ENCODE results near the gene CA7. TPM values are rescaled to one million over a fixed set of nuclear protein-coding genes. Genes with fewer than 3 reads are reported as not detected.
A peak's percentile ranks its signal among the peaks of the same experiment; 100 is the strongest.

CA7 gene
- total RNA-seq: not detected
- long read RNA-seq: 0 reads

DNA sequence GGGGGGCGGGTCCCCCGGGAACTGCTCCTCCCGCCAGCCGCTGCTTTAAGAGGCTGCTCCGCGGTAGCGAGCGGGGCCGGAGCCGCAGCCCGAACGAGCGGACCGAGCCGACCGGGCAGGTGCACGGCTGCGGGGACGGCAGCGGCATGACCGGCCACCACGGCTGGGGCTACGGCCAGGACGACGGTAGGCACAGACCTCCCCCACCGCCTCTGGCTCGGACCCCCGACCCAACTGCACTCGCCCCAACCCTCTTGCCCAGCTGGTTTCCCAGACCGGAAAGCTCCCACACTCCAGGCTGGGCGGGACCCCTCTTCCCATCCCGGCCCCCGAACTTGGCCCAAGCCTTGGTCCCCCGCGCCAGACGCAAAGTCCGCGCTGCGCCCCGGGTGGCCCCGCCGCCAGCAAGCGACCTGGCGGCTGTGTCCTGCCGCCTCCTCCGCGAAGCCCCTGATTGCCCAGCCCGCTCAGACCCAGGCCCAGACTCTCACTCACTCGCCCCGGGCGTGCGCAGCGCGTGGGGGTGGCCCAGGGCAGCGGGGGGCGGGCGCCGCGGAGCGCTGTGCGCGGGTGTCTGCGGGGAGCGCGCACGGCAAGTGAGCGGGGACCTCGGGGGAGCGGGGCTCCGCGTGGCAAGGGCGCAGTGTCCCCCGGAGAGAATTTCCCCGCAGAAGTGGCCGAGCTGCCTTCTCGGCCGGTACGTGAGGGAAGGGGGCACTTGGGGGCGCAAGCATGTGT is at the start of gene CA7:
Gene CA7, plus strand, starts transcription at position 73 of the 738 bp plus-strand sequence. Its CDS starts 74 bp downstream, at position 147.
- H3K9me3 ChIP-seq: no peaks in the 10 kb centered on the region
- H3K4me3 ChIP-seq: peak within 1 kb of the TSS; percentile 39
- H3K36me3 ChIP-seq: no peaks in the 10 kb centered on the region
- ATAC-seq (peak; percentile 42), DNase-seq (no peak)
- intact Hi-C loops (cut with DNase I): no loop called here
- H3K27me3 ChIP-seq: peaks cover 38% of the 10 kb centered on the region
- TF ChIP-seq, protein P1, sequence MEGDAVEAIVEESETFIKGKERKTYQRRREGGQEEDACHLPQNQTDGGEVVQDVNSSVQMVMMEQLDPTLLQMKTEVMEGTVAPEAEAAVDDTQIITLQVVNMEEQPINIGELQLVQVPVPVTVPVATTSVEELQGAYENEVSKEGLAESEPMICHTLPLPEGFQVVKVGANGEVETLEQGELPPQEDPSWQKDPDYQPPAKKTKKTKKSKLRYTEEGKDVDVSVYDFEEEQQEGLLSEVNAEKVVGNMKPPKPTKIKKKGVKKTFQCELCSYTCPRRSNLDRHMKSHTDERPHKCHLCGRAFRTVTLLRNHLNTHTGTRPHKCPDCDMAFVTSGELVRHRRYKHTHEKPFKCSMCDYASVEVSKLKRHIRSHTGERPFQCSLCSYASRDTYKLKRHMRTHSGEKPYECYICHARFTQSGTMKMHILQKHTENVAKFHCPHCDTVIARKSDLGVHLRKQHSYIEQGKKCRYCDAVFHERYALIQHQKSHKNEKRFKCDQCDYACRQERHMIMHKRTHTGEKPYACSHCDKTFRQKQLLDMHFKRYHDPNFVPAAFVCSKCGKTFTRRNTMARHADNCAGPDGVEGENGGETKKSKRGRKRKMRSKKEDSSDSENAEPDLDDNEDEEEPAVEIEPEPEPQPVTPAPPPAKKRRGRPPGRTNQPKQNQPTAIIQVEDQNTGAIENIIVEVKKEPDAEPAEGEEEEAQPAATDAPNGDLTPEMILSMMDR (IDR thresholded peaks at IDR 0.05): no peak
- H3K27ac ChIP-seq: no peak within 1 kb of the TSS
- H3K4me1 ChIP-seq: peaks cover 12% of the 10 kb centered on the region

GRCh38 chr16:66798161-66798560 is 46.1 kb upstream of the CA7 start:
- Histone ChIP-seq H3K9me3 (no peaks in the 10 kb centered on the region), H3K4me3 (no peak overlapping the region), H3K27ac (no peak overlapping the region), H3K36me3 (peaks cover 8% of the 10 kb centered on the region), H3K4me1 (no peaks in the 10 kb centered on the region), H3K27me3 (no peaks in the 10 kb centered on the region)
- intact Hi-C loops (cut with DNase I): no loop called here
- DNase-seq: no peak
- ATAC-seq: no peak
- TF ChIP-seq, protein P1 (IDR thresholded peaks at IDR 0.05): no peak

- no peak for DNase-seq
- H3K9me3 ChIP-seq: no peaks in the 10 kb centered on the region
Observed at GRCh38 chr16:66800856-66801255, 43.4 kb upstream of the CA7 start.

GRCh38 chr16:66801320-66802105 is 42.7 kb upstream of the CA7 start, which contains the start of gene TERB1:
Gene TERB1, minus strand, starts transcription at chr16:66801584. Its CDS starts 4,786 bp downstream, at chr16:66796798.
- H3K4me1 ChIP-seq: no peaks in the 10 kb centered on the region
- peaks cover 42% of the 10 kb centered on the region for H3K36me3 ChIP-seq
- H3K9me3 ChIP-seq: no peaks in the 10 kb centered on the region
- no peak for DNase-seq
- TF ChIP-seq, protein P1 (IDR thresholded peaks at IDR 0.05): no peak
- no peaks in the 10 kb centered on the region for H3K27me3 ChIP-seq
- H3K27ac ChIP-seq: no peak within 1 kb of the TSS
- no peak for ATAC-seq
- intact Hi-C loops (cut with DNase I): no loop called here
- no peak within 1 kb of the TSS for H3K4me3 ChIP-seq

More at GRCh38 chr16:66800856-66801255, 43.4 kb upstream of the CA7 start:
- intact Hi-C loops (cut with DNase I): no loop called here
- no peaks in the 10 kb centered on the region for H3K27me3 ChIP-seq
- H3K4me1 ChIP-seq: no peaks in the 10 kb centered on the region
- TF ChIP-seq, protein P1 (IDR thresholded peaks at IDR 0.05): no peak
- no peak for ATAC-seq
- H3K4me3 ChIP-seq: no peak overlapping the region
- H3K36me3 ChIP-seq: peaks cover 35% of the 10 kb centered on the region
- H3K27ac ChIP-seq: no peak overlapping the region

DNA sequence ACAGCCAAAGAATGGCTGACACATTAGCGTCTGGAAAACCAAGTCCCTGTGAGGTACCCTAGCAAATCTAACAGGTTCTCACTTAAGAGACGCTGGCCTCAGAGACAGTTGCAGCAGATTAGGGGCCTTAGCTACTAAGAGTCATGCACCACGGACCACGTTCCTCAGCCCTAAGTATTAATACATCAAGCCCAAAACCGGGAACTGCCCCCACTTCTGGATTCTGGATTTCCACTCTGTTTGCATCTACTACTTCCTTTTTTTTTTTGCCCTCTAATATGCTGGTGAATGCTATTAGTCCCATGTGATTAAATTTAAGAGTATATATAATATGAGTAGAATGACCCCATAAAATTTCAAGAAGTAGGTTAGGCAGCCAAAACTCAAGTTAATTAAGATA is 42.1 kb upstream of the CA7 start:
- H3K4me3 ChIP-seq: no peak overlapping the region
- DNase-seq (no peak), ATAC-seq (peak; percentile 39)
- H3K4me1 ChIP-seq: no peaks in the 10 kb centered on the region
- TF ChIP-seq, protein P1 (IDR thresholded peaks at IDR 0.05): no peak
- intact Hi-C loops (cut with DNase I): no loop called here
- H3K27me3 ChIP-seq: no peaks in the 10 kb centered on the region
- H3K9me3 ChIP-seq: no peaks in the 10 kb centered on the region
- no peak overlapping the region for H3K27ac ChIP-seq
- H3K36me3 ChIP-seq: peaks cover 48% of the 10 kb centered on the region
